Measurements from ENCODE around the gene CACNA2D3.

GRCh38 chr3:54863786-54864185 is 741.4 kb downstream of the CACNA2D3 start:
- TF ChIP-seq REST (IDR thresholded peaks at IDR 0.05; ENCODE audit: insufficient read depth in 1 of 2, low read depth in 2 of 2, low read length in 2 of 2) (no peak), TAF1 (IDR thresholded peaks at IDR 0.05; ENCODE audit: borderline replicate concordance, insufficient read depth, low read length) (no peak), POLR2AphosphoS5 (IDR thresholded peaks at IDR 0.05; ENCODE audit: low read depth, low read length) (no peak)
